Esophagus (tissue), 2 donors: ENCODE measurements around the gene GTF2F1. TPM values are rescaled to one million over a fixed set of nuclear protein-coding genes. Genes with fewer than 3 reads are reported as not detected.

Experiments used
- H3K27ac ChIP-seq, 2 donors: one replicate each; pipeline ENCODE4 v1.5.1; 2013; ENCODE audit warnings: low read depth in 2 of 2, mild to moderate bottlenecking in 2 of 2, inconsistent platforms in 1 of 2, low read length in 1 of 2, moderate library complexity in 1 of 2
- H3K27me3 ChIP-seq, 2 donors: one replicate each; pipeline ENCODE4 v1.6.1; 2013; ENCODE audit warnings: low read length in 2 of 2, control low read depth in 1 of 2, mild to moderate bottlenecking in 1 of 2; ENCODE audit not compliant: insufficient read depth in 2 of 2, control insufficient read depth in 1 of 2
- H3K36me3 ChIP-seq, 2 donors: one replicate each; pipeline ENCODE4 v1.6.1; 2013; ENCODE audit warnings: low read length in 1 of 2; ENCODE audit not compliant: control insufficient read depth in 2 of 2, insufficient read depth in 2 of 2
- H3K4me1 ChIP-seq, 2 donors: one replicate each; pipeline ENCODE4 v1.6.1; 2013; ENCODE audit warnings: low read length in 1 of 2; ENCODE audit not compliant: control insufficient read depth in 2 of 2, insufficient read depth in 2 of 2
- H3K4me3 ChIP-seq, 2 donors: one replicate each; pipeline ENCODE4 v1.5.1; 2013; ENCODE audit warnings: low read length in 2 of 2, mild to moderate bottlenecking in 2 of 2, low read depth in 1 of 2, moderate library complexity in 1 of 2
- H3K9me3 ChIP-seq, 2 donors: one replicate each; pipeline ENCODE4 v1.6.1; 2013; ENCODE audit warnings: mild to moderate bottlenecking in 2 of 2, low read depth in 1 of 2, low read length in 1 of 2, moderate library complexity in 1 of 2; ENCODE audit not compliant: control insufficient read depth in 2 of 2, insufficient read depth in 1 of 2
- WGBS, 2 donors: extraction: QIAGEN DNeasy Blood & Tissue Kit; methylation state at CpG; one replicate each; pipeline ENCODE4 v1.1.7; 2013; 5-methylcytosine and 5-hydroxymethylcytosine counted together
- polyA plus RNA-seq, 2 donors: library from polyadenylated mRNA; stranded (reverse); fragments of 200-250 nt; gene quantifications; one replicate each; pipeline ENCODE4 v1.2.3, GENCODE V29; 2013
- donor health status: healthy with polysubstance abuse.
- donor health status: Bipolar disorder and iron deficiency.

The GTF2F1 gene, protein sequence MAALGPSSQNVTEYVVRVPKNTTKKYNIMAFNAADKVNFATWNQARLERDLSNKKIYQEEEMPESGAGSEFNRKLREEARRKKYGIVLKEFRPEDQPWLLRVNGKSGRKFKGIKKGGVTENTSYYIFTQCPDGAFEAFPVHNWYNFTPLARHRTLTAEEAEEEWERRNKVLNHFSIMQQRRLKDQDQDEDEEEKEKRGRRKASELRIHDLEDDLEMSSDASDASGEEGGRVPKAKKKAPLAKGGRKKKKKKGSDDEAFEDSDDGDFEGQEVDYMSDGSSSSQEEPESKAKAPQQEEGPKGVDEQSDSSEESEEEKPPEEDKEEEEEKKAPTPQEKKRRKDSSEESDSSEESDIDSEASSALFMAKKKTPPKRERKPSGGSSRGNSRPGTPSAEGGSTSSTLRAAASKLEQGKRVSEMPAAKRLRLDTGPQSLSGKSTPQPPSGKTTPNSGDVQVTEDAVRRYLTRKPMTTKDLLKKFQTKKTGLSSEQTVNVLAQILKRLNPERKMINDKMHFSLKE
- polyA plus RNA-seq = 10 to 100 TPM; 35.7 to 46.6 TPM

DNA sequence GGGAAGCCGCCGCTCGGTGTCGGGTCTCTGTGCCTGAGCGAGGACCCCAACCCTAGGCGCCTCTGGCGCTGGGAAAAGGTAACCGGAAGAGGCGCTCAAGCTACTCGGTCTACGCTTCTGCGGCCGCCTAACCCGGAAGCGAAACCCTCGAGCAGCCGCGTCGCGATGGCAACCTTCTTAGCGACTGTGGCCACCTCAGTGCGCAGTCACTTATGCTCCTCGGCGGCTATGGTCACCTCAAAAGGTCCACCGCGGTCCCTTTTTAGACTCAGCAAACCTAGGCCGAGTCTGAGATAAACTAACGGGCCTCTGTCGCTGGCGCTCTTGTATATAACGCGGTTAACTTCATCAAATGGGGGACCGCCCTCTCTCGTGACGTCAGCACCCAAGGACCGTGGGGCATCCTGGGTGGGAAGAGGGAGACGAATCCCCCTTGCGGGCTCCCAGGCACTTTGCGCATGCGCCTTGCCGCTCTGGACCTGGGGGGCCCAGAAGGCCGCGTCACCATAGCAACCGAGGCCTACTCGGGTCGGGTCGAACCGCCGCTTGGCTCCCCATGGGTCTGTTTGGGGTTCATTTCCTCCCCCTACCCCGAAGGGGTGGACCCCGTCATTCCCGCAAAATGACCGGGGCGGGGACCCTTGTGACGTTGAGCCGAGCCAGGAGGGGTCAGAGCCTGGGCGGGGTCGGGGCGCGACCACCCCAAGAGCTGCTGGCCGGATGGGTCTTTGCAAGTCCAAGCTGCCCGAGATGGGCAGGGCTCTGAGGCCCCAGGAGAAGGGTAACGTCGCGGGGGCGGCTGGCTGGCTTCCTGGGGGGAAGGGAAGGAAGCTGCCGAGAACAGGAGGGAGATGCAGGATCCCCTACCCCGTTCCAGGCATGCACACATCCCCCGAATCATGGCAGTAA lies at the start of gene GTF2F1:
Gene GTF2F1 (minus strand): TSS at position 91 of the 909 bp plus-strand sequence. CDS start 169 bp downstream, outside the sequence.
- no peaks in the 10 kb centered on the region for H3K9me3 ChIP-seq
- peak within 1 kb of the TSS; percentile 73 to 96 for H3K4me3 ChIP-seq
- no peaks in the 10 kb centered on the region for H3K27me3 ChIP-seq
- H3K36me3 ChIP-seq = peaks cover 5 to 10% of the 10 kb centered on the region in 2 donors
- WGBS, 2 donors = 0 to 1% methylated on average over 66 to 69 of the region's 69 CpGs
- H3K4me1 ChIP-seq = peaks cover 5 to 8% of the 10 kb centered on the region in 2 donors
- peak within 1 kb of the TSS; percentile 92 to 95 for H3K27ac ChIP-seq

GRCh38 chr19:6442087-6442688 lies 49.2 kb upstream of the GTF2F1 start:
- H3K9me3 ChIP-seq = peaks cover 0 to 3% of the 10 kb centered on the region in 2 donors
- H3K4me1 ChIP-seq = no peaks in the 10 kb centered on the region
- no peaks in the 10 kb centered on the region for H3K27me3 ChIP-seq
- 73 to 87% methylated on average over 13 of the region's 13 CpGs for WGBS, 2 donors
- no peak overlapping the region for H3K4me3 ChIP-seq
- H3K36me3 ChIP-seq = peaks cover 5 to 6% of the 10 kb centered on the region in 2 donors
- no peak overlapping the region for H3K27ac ChIP-seq

DNA sequence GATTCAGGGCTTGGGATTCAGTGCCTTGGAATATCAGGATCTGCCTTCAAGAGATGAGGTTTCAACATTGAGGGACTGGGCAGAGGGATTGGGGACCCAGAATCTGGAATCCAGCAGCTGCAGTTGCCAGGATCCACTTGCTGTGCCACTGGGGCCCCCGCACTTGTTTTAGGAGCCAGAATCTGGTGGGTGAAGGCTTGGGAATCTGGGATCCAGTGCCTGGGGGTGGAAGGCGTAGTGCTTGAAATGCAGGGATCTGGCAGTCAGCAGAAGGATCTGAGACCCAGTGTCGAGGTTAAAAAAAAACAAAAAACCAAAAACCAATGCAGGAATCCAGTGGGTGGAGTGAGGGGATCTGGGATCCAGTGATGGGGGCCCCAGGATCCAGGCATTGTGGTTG lies 47.9 kb upstream of the GTF2F1 start:
- no peaks in the 10 kb centered on the region for H3K27me3 ChIP-seq
- 81 to 87% methylated on average over 3 of the region's 3 CpGs for WGBS, 2 donors
- peaks cover 5 to 6% of the 10 kb centered on the region in 2 donors for H3K36me3 ChIP-seq
- H3K4me3 ChIP-seq = no peak overlapping the region
- H3K4me1 ChIP-seq = no peaks in the 10 kb centered on the region
- H3K9me3 ChIP-seq = peaks cover 0 to 3% of the 10 kb centered on the region in 2 donors
- no peak overlapping the region for H3K27ac ChIP-seq

- Histone ChIP-seq H3K4me3 (no peak overlapping the region), H3K9me3 (no peaks in the 10 kb centered on the region), H3K27me3 (no peaks in the 10 kb centered on the region), H3K4me1 (no peaks in the 10 kb centered on the region), H3K27ac (no peak overlapping the region), H3K36me3 (peaks cover 0 to 5% of the 10 kb centered on the region in 2 donors)
- 83 to 94% methylated on average over 4 of the region's 4 CpGs for WGBS, 2 donors
Observed at GRCh38 chr19:6439743-6440142, 46.8 kb upstream of the GTF2F1 start.

GRCh38 chr19:6433663-6434062 lies 40.7 kb upstream of the GTF2F1 start, which contains the start of gene SLC25A41:
Gene SLC25A41 (minus strand): TSS chr19:6433763. CDS start chr19:6433693, 70 bp downstream.
- no peak within 1 kb of the TSS for H3K4me3 ChIP-seq
- WGBS, 2 donors = 92 to 93% methylated on average over 10 of the region's 10 CpGs

GRCh38 chr19:6433165-6433564 lies 40.2 kb upstream of the GTF2F1 start:
- Histone ChIP-seq H3K4me1 (no peaks in the 10 kb centered on the region), H3K27ac (no peak overlapping the region), H3K4me3 (no peak overlapping the region), H3K27me3 (no peaks in the 10 kb centered on the region), H3K9me3 (no peaks in the 10 kb centered on the region), H3K36me3 (no peaks in the 10 kb centered on the region)
- WGBS, 2 donors = 87 to 90% methylated on average over 11 of the region's 11 CpGs

More at GRCh38 chr19:6433663-6434062, 40.7 kb upstream of the GTF2F1 start, which contains the start of gene SLC25A41:
- no peaks in the 10 kb centered on the region for H3K27me3 ChIP-seq
- H3K9me3 ChIP-seq = no peaks in the 10 kb centered on the region
- no peak within 1 kb of the TSS for H3K27ac ChIP-seq
- no peaks in the 10 kb centered on the region for H3K4me1 ChIP-seq
- H3K36me3 ChIP-seq = no peaks in the 10 kb centered on the region

GRCh38 chr19:6431891-6432290 lies 38.9 kb upstream of the GTF2F1 start:
- no peaks in the 10 kb centered on the region for H3K36me3 ChIP-seq
- no peaks in the 10 kb centered on the region for H3K4me1 ChIP-seq
- 93 to 94% methylated on average over 11 of the region's 11 CpGs for WGBS, 2 donors
- H3K27me3 ChIP-seq = no peaks in the 10 kb centered on the region
- no peaks in the 10 kb centered on the region for H3K9me3 ChIP-seq
- H3K4me3 ChIP-seq = no peak overlapping the region
- H3K27ac ChIP-seq = no peak overlapping the region

DNA sequence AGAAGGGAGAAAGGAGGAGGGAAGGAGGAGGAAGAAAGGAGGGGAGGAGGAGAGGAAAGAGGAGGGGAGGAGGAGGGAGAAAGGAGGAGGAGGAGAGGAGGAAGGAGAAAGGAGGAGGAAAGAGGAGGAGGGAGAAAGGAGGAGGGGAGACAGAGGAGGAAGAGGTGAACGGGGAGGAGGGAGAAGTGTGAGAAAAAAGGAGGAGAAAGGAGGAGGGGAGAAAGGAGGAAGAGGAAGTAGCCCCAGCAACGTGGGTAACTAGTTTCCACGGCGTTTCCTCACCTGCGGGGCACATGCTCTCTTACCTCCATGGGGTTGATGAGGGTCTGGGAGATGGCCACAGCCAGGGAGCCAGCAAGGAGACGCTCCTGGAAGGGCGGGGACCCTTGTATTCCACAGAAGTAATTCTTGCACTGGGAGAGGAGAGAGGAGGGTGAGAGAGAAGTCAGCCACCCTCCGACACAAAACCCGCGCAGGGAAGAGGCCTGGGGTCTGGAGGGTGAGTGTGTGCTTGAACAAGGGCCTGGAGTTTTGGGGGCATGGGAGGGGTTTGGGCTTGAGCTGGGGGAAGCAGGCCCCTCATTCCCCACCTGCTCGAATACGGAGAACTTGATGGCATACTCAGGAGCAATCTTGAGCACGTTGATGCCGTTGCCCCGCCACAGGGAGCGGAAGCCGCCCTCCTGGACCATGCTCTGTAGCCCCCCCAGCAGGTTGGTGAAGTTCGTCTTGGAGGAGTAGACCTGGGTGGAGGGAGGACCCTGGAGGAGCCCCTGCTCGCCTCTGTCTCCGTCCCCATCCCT lies 36.7 kb upstream of the GTF2F1 start:
- no peak overlapping the region for H3K27ac ChIP-seq
- H3K4me3 ChIP-seq = no peak overlapping the region
- H3K36me3 ChIP-seq = no peaks in the 10 kb centered on the region
- no peaks in the 10 kb centered on the region for H3K27me3 ChIP-seq
- WGBS, 2 donors = 66 to 67% methylated on average over 20 of the region's 20 CpGs
- no peaks in the 10 kb centered on the region for H3K9me3 ChIP-seq
- peaks cover 0 to 3% of the 10 kb centered on the region in 2 donors for H3K4me1 ChIP-seq
